HG03095 (cell line): Measurements from ENCODE around the gene CCDC28B.

Source experiments
- ATAC-seq: cut with Tn5 transposase; IDR thresholded peaks from one replicate; pipeline ENCODE4 v1.9.1; 2021; ENCODE audit warnings: moderate library complexity; ENCODE audit not compliant: unreplicated experiment

CCDC28B gene

GRCh38 chr1:32220746-32221580 is 20.6 kb downstream of the CCDC28B start:
- no peak for ATAC-seq

GRCh38 chr1:32221581-32221979 is 21.2 kb downstream of the CCDC28B start:
- no peak for ATAC-seq

GRCh38 chr1:32221980-32222755 is 21.8 kb downstream of the CCDC28B start, which contains the start of the genes EIF3I and TMEM234:
EIF3I (plus strand) TSS chr1:32222407; CDS start chr1:32222442, 35 bp downstream.
TMEM234 (minus strand) TSS chr1:32222353; CDS start chr1:32222322, 31 bp downstream.
- ATAC-seq: peak; percentile 91

GRCh38 chr1:32223683-32224082 is 23.3 kb downstream of the CCDC28B start:
- ATAC-seq: no peak

- ATAC-seq: no peak
Observed at GRCh38 chr1:32224285-32224684, 23.9 kb downstream of the CCDC28B start.

- no peak for ATAC-seq
Observed at GRCh38 chr1:32228771-32229170, 28.4 kb downstream of the CCDC28B start.

- no peak for ATAC-seq
Observed at GRCh38 chr1:32231843-32232432, 31.5 kb downstream of the CCDC28B start.

- ATAC-seq: no peak
Observed at GRCh38 chr1:32232558-32233304, 32.3 kb downstream of the CCDC28B start.

- ATAC-seq: no peak
Observed at GRCh38 chr1:32234792-32235191, 34.4 kb downstream of the CCDC28B start.

- ATAC-seq: no peak
Observed at GRCh38 chr1:32239337-32239736, 38.9 kb downstream of the CCDC28B start.

GRCh38 chr1:32239790-32240139 is 39.4 kb downstream of the CCDC28B start:
- no peak for ATAC-seq

GRCh38 chr1:32240140-32240951 is 40.0 kb downstream of the CCDC28B start:
- no peak for ATAC-seq

- ATAC-seq: no peak
Observed at GRCh38 chr1:32241001-32241763, 40.8 kb downstream of the CCDC28B start.

GRCh38 chr1:32242341-32242851 is 42.0 kb downstream of the CCDC28B start:
- ATAC-seq: no peak

GRCh38 chr1:32246888-32247273 is 46.5 kb downstream of the CCDC28B start, which contains the start of gene FAM167B:
FAM167B (plus strand) TSS chr1:32247222; CDS start chr1:32247422, 200 bp downstream.
- ATAC-seq: no peak

- no peak for ATAC-seq
Observed at GRCh38 chr1:32247452-32247851, 47.1 kb downstream of the CCDC28B start.

GRCh38 chr1:32247983-32248889 is 47.8 kb downstream of the CCDC28B start:
- ATAC-seq: no peak
